ENCODE data around the gene BOC.

BOC gene

GRCh38 chr3:113251817-113252216, 40.5 kb downstream of the BOC start:
- no peak overlapping the region for H3K27ac ChIP-seq (replicated peaks)
- TF ChIP-seq GABPA (IDR thresholded peaks at IDR 0.05; ENCODE audit: low read depth): no peak
- TF ChIP-seq CTCF (IDR thresholded peaks at IDR 0.05; ENCODE audit: insufficient read depth, low read length): no peak
- TF ChIP-seq REST (IDR thresholded peaks at IDR 0.05; ENCODE audit: insufficient replicate concordance, low read depth): no peak
- no peak for TF ChIP-seq SPI1 (IDR thresholded peaks at IDR 0.05; ENCODE audit: borderline replicate concordance, low read depth)
- no peak for TF ChIP-seq POLR2AphosphoS5 (IDR thresholded peaks at IDR 0.05; ENCODE audit: low read depth)
- no peaks in the 10 kb centered on the region for H3K27me3 ChIP-seq (ENCODE audit: insufficient read depth, poor library complexity, severe bottlenecking)
- DNase-seq (ENCODE audit: low read depth in 1 of 2, low spot score in 1 of 2): no peak
- no peak overlapping the region for H3K4me3 ChIP-seq (replicated peaks; ENCODE audit: insufficient read depth, low read length)

DNA sequence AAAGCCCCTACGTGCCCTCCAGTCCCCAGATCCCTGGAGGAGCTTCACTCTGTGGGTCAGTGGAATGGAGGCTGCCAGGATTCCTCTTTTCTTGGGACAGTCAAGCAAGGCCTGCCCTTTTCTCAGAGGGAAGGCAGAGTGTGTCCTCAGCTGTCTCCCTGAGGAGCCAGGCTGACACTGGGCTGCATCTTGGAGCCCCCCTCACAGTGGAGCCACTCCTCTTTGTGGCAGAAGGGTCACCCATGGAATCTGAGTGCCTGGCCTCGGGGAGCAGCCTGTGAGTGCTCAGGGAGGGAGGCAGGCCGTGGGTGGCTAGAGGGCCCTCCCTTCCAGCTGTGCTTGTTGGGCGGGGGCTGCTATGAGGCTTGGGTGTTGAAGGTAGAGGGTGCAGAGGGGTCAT, 41.2 kb downstream of the BOC start:
- no peak for TF ChIP-seq CTCF (IDR thresholded peaks at IDR 0.05; ENCODE audit: insufficient read depth, low read length)
- TF ChIP-seq POLR2AphosphoS5 (IDR thresholded peaks at IDR 0.05; ENCODE audit: low read depth): no peak
- no peak for TF ChIP-seq GABPA (IDR thresholded peaks at IDR 0.05; ENCODE audit: low read depth)
- no peak for TF ChIP-seq SPI1 (IDR thresholded peaks at IDR 0.05; ENCODE audit: borderline replicate concordance, low read depth)
- TF ChIP-seq REST (IDR thresholded peaks at IDR 0.05; ENCODE audit: insufficient replicate concordance, low read depth): no peak
- DNase-seq (ENCODE audit: low read depth in 1 of 2, low spot score in 1 of 2): no peak
- H3K4me3 ChIP-seq (replicated peaks; ENCODE audit: insufficient read depth, low read length): no peak overlapping the region
- no peaks in the 10 kb centered on the region for H3K27me3 ChIP-seq (ENCODE audit: insufficient read depth, poor library complexity, severe bottlenecking)
- no peak overlapping the region for H3K27ac ChIP-seq (replicated peaks)

DNA sequence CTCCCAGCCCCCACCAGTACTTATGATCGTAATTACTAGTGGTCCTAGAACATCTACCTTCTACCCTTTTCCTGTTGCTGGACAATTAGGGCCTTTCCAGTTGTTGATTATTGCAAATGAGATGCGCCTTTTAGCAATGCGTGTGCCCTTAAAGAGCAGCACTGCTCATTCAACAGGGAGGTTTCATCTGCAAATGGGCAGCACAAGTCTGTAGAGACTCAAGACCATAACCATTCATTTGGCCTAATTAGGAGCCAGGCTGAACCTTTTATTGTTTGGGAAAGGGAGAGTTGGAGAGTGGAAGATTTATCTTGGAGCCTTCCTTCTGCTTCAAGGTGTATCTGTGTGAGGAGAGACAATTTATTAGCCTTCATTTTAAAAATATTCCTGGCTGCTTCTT, 42.3 kb downstream of the BOC start:
- no peaks in the 10 kb centered on the region for H3K27me3 ChIP-seq (ENCODE audit: insufficient read depth, poor library complexity, severe bottlenecking)
- no peak overlapping the region for H3K27ac ChIP-seq (replicated peaks)
- DNase-seq (ENCODE audit: low read depth in 1 of 2, low spot score in 1 of 2): no peak

More for the DNA sequence above, 42.3 kb downstream of the BOC start:
- no peak for TF ChIP-seq CTCF (IDR thresholded peaks at IDR 0.05; ENCODE audit: insufficient read depth, low read length)
- TF ChIP-seq SPI1 (IDR thresholded peaks at IDR 0.05; ENCODE audit: borderline replicate concordance, low read depth): no peak
- no peak for TF ChIP-seq GABPA (IDR thresholded peaks at IDR 0.05; ENCODE audit: low read depth)
- H3K4me3 ChIP-seq (replicated peaks; ENCODE audit: insufficient read depth, low read length): no peak overlapping the region

Measured in HL-60 (cell line).